ENCODE data around the gene SENP8. TPM values are rescaled to one million over a fixed set of nuclear protein-coding genes. Genes with fewer than 3 reads are reported as not detected.
A peak's percentile ranks its signal among the peaks of the same experiment; 100 is the strongest.

SENP8 gene
- total and polyA plus RNA-seq, 8 donors: 0.49 to 2.2 (median 1.3) TPM

DNA sequence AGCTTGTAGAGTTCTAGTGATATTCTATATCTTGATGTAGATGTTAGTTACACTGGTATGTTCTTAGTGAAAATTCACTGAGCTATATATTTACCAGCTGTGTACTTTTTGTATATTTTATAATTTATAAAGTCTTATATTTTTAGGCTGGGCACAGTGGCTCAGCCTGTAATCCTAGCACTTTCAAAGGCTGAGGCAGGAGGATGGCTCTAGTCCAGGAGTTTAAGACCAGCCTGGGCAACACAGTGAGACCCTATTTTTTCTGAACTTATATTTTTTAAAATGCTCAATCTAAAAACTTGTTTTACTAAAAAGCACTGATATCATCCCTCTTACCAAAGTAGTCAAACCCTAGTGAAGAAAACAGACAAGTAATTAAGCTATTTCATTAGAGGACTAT is 5.4 kb upstream of the SENP8 start:
- TF ChIP-seq CTCF (IDR thresholded peaks at IDR 0.05): no peak
- DNase-seq (no peak), FAIRE-seq (no peak), ATAC-seq (no peak)
- H3K36me3 ChIP-seq: no peaks in the 10 kb centered on the region
- intact Hi-C loops (cut with DNase I): no loop called here
- H3K27me3 ChIP-seq: no peaks in the 10 kb centered on the region
- H3K9me3 ChIP-seq: no peaks in the 10 kb centered on the region
- peaks cover 0 to 5% (median 0%) of the 10 kb centered on the region in 3 donors for H3K4me1 ChIP-seq
- H3K27ac ChIP-seq: no peak overlapping the region
- H3K4me3 ChIP-seq: no peak overlapping the region

GRCh38 chr15:72113347-72114031 is 4.7 kb upstream of the SENP8 start:
- Histone ChIP-seq H3K9me3 (no peaks in the 10 kb centered on the region), H3K27ac (no peak overlapping the region), H3K36me3 (no peaks in the 10 kb centered on the region), H3K4me3 (no peak overlapping the region), H3K27me3 (no peaks in the 10 kb centered on the region), H3K4me1 (peaks cover 0 to 5% (median 0%) of the 10 kb centered on the region in 3 donors)
- DNase-seq (no peak), FAIRE-seq (no peak), ATAC-seq (no peak)
- TF ChIP-seq CTCF (IDR thresholded peaks at IDR 0.05): no peak
- 69 to 76% methylated on average over 4 of the region's 4 CpGs for WGBS, 2 donors
- intact Hi-C loops (cut with DNase I): no loop called here

- DNase-seq (peak in 5 of 6 donors; percentile 19 to 41 (median 37)), FAIRE-seq (no peak), ATAC-seq (peak in 3 of 4 donors; percentile 3 to 8 (median 4))
- Histone ChIP-seq H3K27ac (peak overlapping the region in 3 of 4 donors; percentile 62 to 95 (median 91)), H3K4me3 (peak overlapping the region; percentile 88 to 96 (median 90)), H3K36me3 (no peaks in the 10 kb centered on the region), H3K4me1 (peaks cover 4 to 10% (median 4%) of the 10 kb centered on the region in 3 donors), H3K27me3 (no peaks in the 10 kb centered on the region), H3K9me3 (no peaks in the 10 kb centered on the region)
- no peak for TF ChIP-seq CTCF (IDR thresholded peaks at IDR 0.05)
- intact Hi-C loops (cut with DNase I): no loop called here
- WGBS, 2 donors: 1 to 2% methylated on average over 24 of the region's 24 CpGs
These were observed 1.3 kb upstream of the SENP8 start for GRCh38 chr15:72116731-72117485.

- peak overlapping the region; percentile 88 to 96 (median 90) for H3K4me3 ChIP-seq
- H3K4me1 ChIP-seq: peaks cover 4 to 10% (median 4%) of the 10 kb centered on the region in 3 donors
- FAIRE-seq (no peak), ATAC-seq (peak; percentile 69 to 82 (median 78)), DNase-seq (peak in 2 of 6 donors; percentile 54 to 83)
- no peaks in the 10 kb centered on the region for H3K36me3 ChIP-seq
- WGBS, 2 donors: 0% methylated on average over 42 to 59 of the region's 59 CpGs
- no peak for TF ChIP-seq CTCF (IDR thresholded peaks at IDR 0.05)
- H3K27me3 ChIP-seq: no peaks in the 10 kb centered on the region
- intact Hi-C loops (cut with DNase I): no loop called here
- H3K9me3 ChIP-seq: no peaks in the 10 kb centered on the region
- H3K27ac ChIP-seq: peak overlapping the region; percentile 62 to 95 (median 86)
These were observed 652 bp upstream of the SENP8 start for GRCh38 chr15:72117486-72118016.
